IMR-90 (cell line): ENCODE data around the gene MRPL34. TPM values are rescaled to one million over a fixed set of nuclear protein-coding genes. Genes with fewer than 3 reads are reported as not detected.

Experiments used
- ATAC-seq: fragments of 200-7000 bp; cut with Tn5 transposase; 2 replicates; pipeline ENCODE4 v1.9.1; 2020; ENCODE audit warnings: low read depth, mild to moderate bottlenecking, moderate library complexity
- BruUV-seq: library from RNA; stranded (reverse); fragments of 400-500 nt; replicated peaks from 2 replicates; lab custom pipeline; 2021; lab: Mats Ljungman, UMichigan
- CTCF ChIA-PET: fragments of 300-600 bp; formaldehyde crosslinking; extraction: SDS; loops from one replicate; lab custom pipeline; 2021; ENCODE audit warnings: antibody characterized with exemption; lab: Yijun Ruan, JAX
- POLR2A ChIA-PET: fragments of 300-600 bp; sonication (Branson Sonifier 250); formaldehyde crosslinking; loops from one replicate; lab custom pipeline; 2022; ENCODE audit warnings: antibody characterized with exemption; ENCODE audit not compliant: unreplicated experiment; lab: Charles Lee
- DNase-seq: peaks from one replicate; pipeline ENCODE4 v3.0.0; 2013
- H2AFZ ChIP-seq: replicated peaks from 2 replicates; pipeline ENCODE3; 2013; ENCODE audit warnings: low read length, mild to moderate bottlenecking; ENCODE audit not compliant: poor library complexity
- H2AK5ac ChIP-seq: 2 replicates; pipeline ENCODE4 v1.6.1; 2013; ENCODE audit warnings: low read depth, low read length, inconsistent platforms
- H2AK9ac ChIP-seq: replicated peaks from 2 replicates; pipeline ENCODE3; 2013; ENCODE audit warnings: mild to moderate bottlenecking, low read depth, low read length, moderate library complexity; ENCODE audit not compliant: poor library complexity
- H2BK120ac ChIP-seq: 2 replicates; pipeline ENCODE4 v1.6.1; 2013; ENCODE audit warnings: low read depth, low read length, inconsistent platforms
- H2BK15ac ChIP-seq: 3 replicates; pipeline ENCODE4 v1.6.1; 2013; ENCODE audit warnings: low read depth, low read length, inconsistent platforms
- H2BK20ac ChIP-seq: 2 replicates; pipeline ENCODE4 v1.6.1; 2013; ENCODE audit warnings: low read depth, mild to moderate bottlenecking, inconsistent platforms, low read length, moderate library complexity
- H2BK5ac ChIP-seq: 2 replicates; pipeline ENCODE4 v1.6.1; 2013; ENCODE audit warnings: mild to moderate bottlenecking, low read depth, low read length, inconsistent platforms; ENCODE audit not compliant: poor library complexity, severe bottlenecking
- H3K14ac ChIP-seq: replicated peaks from 2 replicates; pipeline ENCODE4 v1.6.1; 2013; ENCODE audit warnings: low read depth, low read length, inconsistent platforms
- H3K18ac ChIP-seq: 2 replicates; pipeline ENCODE4 v1.6.1; 2013; ENCODE audit warnings: low read depth, low read length, control low read depth
- H3K23ac ChIP-seq: 2 replicates; pipeline ENCODE4 v1.6.1; 2013; ENCODE audit warnings: low read depth, low read length, inconsistent platforms
- H3K27ac ChIP-seq: 2 replicates; pipeline ENCODE4 v1.5.1; 2013; ENCODE audit warnings: mild to moderate bottlenecking, control low read depth, low read length; ENCODE audit not compliant: insufficient read depth
- H3K27me3 ChIP-seq: 2 replicates; pipeline ENCODE4 v1.6.1; 2013; ENCODE audit warnings: low read length; ENCODE audit not compliant: control insufficient read depth, insufficient read depth
- H3K36me3 ChIP-seq: 2 replicates; pipeline ENCODE4 v1.6.1; 2013; ENCODE audit warnings: low read length, mixed read lengths; ENCODE audit not compliant: control insufficient read depth, insufficient read depth
- H3K4ac ChIP-seq: 2 replicates; pipeline ENCODE4 v1.6.1; 2013; ENCODE audit warnings: low read depth, low read length, inconsistent platforms
- H3K4me1 ChIP-seq: 2 replicates; pipeline ENCODE4 v1.6.1; 2013; ENCODE audit warnings: low read length, mixed read lengths; ENCODE audit not compliant: control insufficient read depth, insufficient read depth
- H3K4me2 ChIP-seq: 2 replicates; pipeline ENCODE4 v1.6.1; 2013; ENCODE audit warnings: low read depth, mild to moderate bottlenecking, control low read depth, low read length, moderate library complexity
- H3K4me3 ChIP-seq: 2 replicates; pipeline ENCODE4 v1.5.1; 2013; ENCODE audit warnings: low read depth, mild to moderate bottlenecking, control low read depth, low read length, moderate library complexity; ENCODE audit not compliant: insufficient read depth
- H3K56ac ChIP-seq: 2 replicates; pipeline ENCODE4 v1.6.1; 2013; ENCODE audit warnings: low read length, inconsistent platforms; ENCODE audit not compliant: insufficient read depth; ENCODE audit errors: extremely low read depth
- H3K79me1 ChIP-seq, 2 experiments: 2 replicates each; pipeline ENCODE4 v1.6.1; 2013; ENCODE audit warnings: low read length in 2 of 2, inconsistent platforms in 1 of 2, low read depth in 1 of 2
- H3K9ac ChIP-seq: 2 replicates; pipeline ENCODE4 v1.6.1; 2013; ENCODE audit warnings: low read depth, low read length, control low read depth
- H3K9me1 ChIP-seq: 2 replicates; pipeline ENCODE4 v1.6.1; 2013; ENCODE audit warnings: low read length, inconsistent platforms; ENCODE audit not compliant: insufficient read depth
- H3K9me3 ChIP-seq: 2 replicates; pipeline ENCODE4 v1.6.1; 2013; ENCODE audit warnings: low read length; ENCODE audit not compliant: control insufficient read depth, insufficient read depth
- H4K20me1 ChIP-seq: 2 replicates; pipeline ENCODE4 v1.6.1; 2013; ENCODE audit warnings: low read length, inconsistent platforms; ENCODE audit not compliant: insufficient read depth
- H4K5ac ChIP-seq: 2 replicates; pipeline ENCODE4 v1.6.1; 2013; ENCODE audit warnings: mild to moderate bottlenecking, low read depth, low read length, control low read depth
- H4K8ac ChIP-seq, 2 experiments: 2 replicates each; pipeline ENCODE4 v1.6.1; 2013; ENCODE audit warnings: low read depth in 2 of 2, low read length in 2 of 2, control low read depth in 1 of 2, inconsistent platforms in 1 of 2
- H4K91ac ChIP-seq: 2 replicates; pipeline ENCODE4 v1.6.1; 2013; ENCODE audit warnings: low read depth, low read length, inconsistent platforms; ENCODE audit not compliant: insufficient read depth
- RFX5 ChIP-seq: IDR thresholded peaks from 2 replicates; pipeline ENCODE4 v1.8.0; 2012; ENCODE audit warnings: low read depth, mild to moderate bottlenecking, low read length, moderate library complexity
- WGBS, 2 experiments: methylation state at CpG; one replicate each; pipeline versions ENCODE4 v1.1.5 to v1.1.7; 2013; ENCODE audit warnings: missing lambda C conversion rate in 2 of 2; ENCODE audit not compliant: insufficient read length in 1 of 2; ENCODE audit errors: extremely low coverage in 2 of 2; 5-methylcytosine and 5-hydroxymethylcytosine counted together
- dilution Hi-C: fragments of 300-500 bp; cut with HindIII; formaldehyde crosslinking; loops from one replicate; pipeline ENCODE4 v1.14.3; 2018; ENCODE audit warnings: low sequenced_read_pairs; ENCODE audit not compliant: unreplicated experiment
- in situ Hi-C: fragments of 300-500 bp; cut with MboI; formaldehyde crosslinking; loops from 3 replicates; pipeline ENCODE4 v1.14.3; 2019; ENCODE audit warnings: low sequenced_read_pairs, inconsistent platforms, mixed read lengths
- intact Hi-C: fragments of 100-400 bp; cut with micrococcal nuclease; formaldehyde crosslinking; loops from 2 replicates; pipeline ENCODE4 v1.10.0; 2022
- polyA plus RNA-seq, 3 experiments: library from polyadenylated mRNA; depleted of rRNA; stranded (reverse); fragments of >200 nt; gene quantifications; 2 replicates each; pipeline ENCODE4 v1.2.3, GENCODE V29; 2012; ENCODE audit warnings: low replicate concordance in 1 of 3
- total RNA-seq: library from RNA; depleted of rRNA; stranded (reverse); fragments of >200 nt; gene quantifications from 2 replicates; pipeline ENCODE4 v1.2.3, GENCODE V29; 2012

MRPL34 gene
- total and polyA plus RNA-seq, 2 of the 4 experiments (the other 2 are of a cell fraction) = 7.3 to 37.0 TPM

DNA sequence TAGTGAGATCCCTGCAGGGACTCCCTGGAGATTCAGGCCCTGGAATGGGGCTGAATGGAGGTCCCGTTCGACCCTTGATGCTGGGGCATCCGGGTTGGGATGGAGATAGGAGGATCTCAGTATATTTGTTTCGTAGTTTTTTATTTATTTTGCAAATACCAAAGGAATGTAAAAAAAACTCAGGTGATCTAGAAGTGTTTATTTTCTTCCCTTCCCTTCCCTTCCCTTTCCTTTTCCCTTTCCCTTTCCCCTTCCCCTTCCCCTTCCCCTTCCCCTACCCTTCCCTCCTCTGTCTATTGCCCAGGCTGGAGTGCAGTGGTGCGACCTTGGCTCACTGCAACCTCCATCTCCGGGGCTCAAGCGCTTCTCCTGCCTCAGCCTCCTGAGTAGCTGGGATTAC lies 36.2 kb downstream of the MRPL34 start:
- Histone ChIP-seq H2AK9ac (no peak overlapping the region), H2AFZ (no peak overlapping the region), H3K79me1 (peaks cover 7 to 15% of the 10 kb centered on the region in 2 experiments; a peak in 3 of 4 replicates), H3K4me1 (peaks cover 4% of the 10 kb centered on the region), H3K27ac (no peak overlapping the region), H3K23ac (no peak overlapping the region), H3K4ac (no peak overlapping the region), H3K4me3 (no peak overlapping the region), H3K9me1 (no peaks in the 10 kb centered on the region), H4K91ac (no peak overlapping the region), H4K8ac (no peak overlapping the region), H3K4me2 (no peak overlapping the region), H2BK120ac (no peak overlapping the region), H2AK5ac (no peak overlapping the region), H3K9ac (no peak overlapping the region), H3K27me3 (no peaks in the 10 kb centered on the region), H2BK15ac (no peak overlapping the region), H4K5ac (no peak overlapping the region), H2BK20ac (no peak overlapping the region), H3K36me3 (peaks cover 5% of the 10 kb centered on the region; the same call in 1 of the 2 replicates), H3K18ac (no peak overlapping the region), H2BK5ac (no peak overlapping the region), H3K9me3 (no peaks in the 10 kb centered on the region), H3K14ac (no peak overlapping the region), H4K20me1 (no peaks in the 10 kb centered on the region), H3K56ac (no peak overlapping the region)
- ChIA-PET CTCF (no interaction called here), POLR2A (no interaction called here)
- dilution Hi-C loops = no loop called here
- ATAC-seq = no peak
- no peak for TF ChIP-seq RFX5
- DNase-seq = no peak
- intact Hi-C loops = no loop called here
- in situ Hi-C loops = no loop called here
- 88% methylated on average over 1 of the region's 7 CpGs; no CpG with 5 or more reads in 1 of the 2 experiments for WGBS, 2 experiments
- BruUV-seq = no TSS peak
